Measurements from ENCODE around the gene PTGES2.
A peak's percentile ranks its signal among the peaks of the same experiment; 100 is the strongest.

DNA sequence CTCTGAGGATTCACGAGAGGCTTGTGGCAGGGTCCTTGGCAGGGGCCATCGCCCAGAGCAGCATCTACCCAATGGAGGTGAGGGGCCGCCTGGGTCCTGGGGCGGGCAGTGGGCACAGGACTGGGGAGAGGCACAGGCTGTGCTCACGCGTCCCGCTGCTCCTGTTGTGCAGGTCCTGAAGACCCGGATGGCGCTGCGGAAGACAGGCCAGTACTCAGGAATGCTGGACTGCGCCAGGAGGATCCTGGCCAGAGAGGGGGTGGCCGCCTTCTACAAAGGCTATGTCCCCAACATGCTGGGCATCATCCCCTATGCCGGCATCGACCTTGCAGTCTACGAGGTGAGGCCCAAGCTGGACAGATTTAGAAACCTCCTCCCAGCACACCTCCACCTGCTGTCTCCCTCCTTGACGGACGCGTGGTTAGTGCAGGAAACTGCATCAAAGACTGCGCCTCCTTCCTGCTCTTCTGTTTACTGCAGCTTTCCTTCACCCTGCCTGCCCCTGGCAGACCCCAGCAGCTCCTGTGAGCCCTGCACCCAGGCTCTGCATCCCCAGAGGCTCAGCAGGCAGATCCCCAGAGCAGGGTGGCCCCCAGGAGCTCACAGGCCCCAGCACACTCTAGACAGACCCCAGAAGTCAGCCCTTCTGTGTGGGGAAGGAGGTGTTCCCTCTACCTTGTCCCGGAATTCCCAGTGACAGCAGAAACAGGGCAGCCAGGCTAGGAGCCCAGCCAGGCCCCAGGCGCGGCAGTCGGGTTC lies 21.2 kb downstream of the PTGES2 start:
- TF ChIP-seq MYC (IDR thresholded peaks at IDR 0.05; ENCODE audit: low read depth, low read length) = no peak
- TF ChIP-seq MYC (CRISPR knock-in tag; IDR thresholded peaks at IDR 0.05; ENCODE audit: borderline replicate concordance, low read depth) = no peak
- no peak for TF ChIP-seq BCL6 (CRISPR knock-in tag; IDR thresholded peaks at IDR 0.05)
- TF ChIP-seq, protein P1, sequence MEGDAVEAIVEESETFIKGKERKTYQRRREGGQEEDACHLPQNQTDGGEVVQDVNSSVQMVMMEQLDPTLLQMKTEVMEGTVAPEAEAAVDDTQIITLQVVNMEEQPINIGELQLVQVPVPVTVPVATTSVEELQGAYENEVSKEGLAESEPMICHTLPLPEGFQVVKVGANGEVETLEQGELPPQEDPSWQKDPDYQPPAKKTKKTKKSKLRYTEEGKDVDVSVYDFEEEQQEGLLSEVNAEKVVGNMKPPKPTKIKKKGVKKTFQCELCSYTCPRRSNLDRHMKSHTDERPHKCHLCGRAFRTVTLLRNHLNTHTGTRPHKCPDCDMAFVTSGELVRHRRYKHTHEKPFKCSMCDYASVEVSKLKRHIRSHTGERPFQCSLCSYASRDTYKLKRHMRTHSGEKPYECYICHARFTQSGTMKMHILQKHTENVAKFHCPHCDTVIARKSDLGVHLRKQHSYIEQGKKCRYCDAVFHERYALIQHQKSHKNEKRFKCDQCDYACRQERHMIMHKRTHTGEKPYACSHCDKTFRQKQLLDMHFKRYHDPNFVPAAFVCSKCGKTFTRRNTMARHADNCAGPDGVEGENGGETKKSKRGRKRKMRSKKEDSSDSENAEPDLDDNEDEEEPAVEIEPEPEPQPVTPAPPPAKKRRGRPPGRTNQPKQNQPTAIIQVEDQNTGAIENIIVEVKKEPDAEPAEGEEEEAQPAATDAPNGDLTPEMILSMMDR (IDR thresholded peaks at IDR 0.05 in 2 of 3, conservative IDR thresholded peaks at IDR 0.05 in 1 of 3; ENCODE audit: insufficient read depth in 2 of 3, low read depth in 1 of 3, low read length in 3 of 3) = 0 out of 6 replicates have a peak, but pooled peaks of 1 of the 3 experiments have one; percentile 13
- TF ChIP-seq, protein P2, sequence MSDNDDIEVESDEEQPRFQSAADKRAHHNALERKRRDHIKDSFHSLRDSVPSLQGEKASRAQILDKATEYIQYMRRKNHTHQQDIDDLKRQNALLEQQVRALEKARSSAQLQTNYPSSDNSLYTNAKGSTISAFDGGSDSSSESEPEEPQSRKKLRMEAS (CRISPR knock-in tag; IDR thresholded peaks at IDR 0.05) = no peak
- TF ChIP-seq, protein P3, sequence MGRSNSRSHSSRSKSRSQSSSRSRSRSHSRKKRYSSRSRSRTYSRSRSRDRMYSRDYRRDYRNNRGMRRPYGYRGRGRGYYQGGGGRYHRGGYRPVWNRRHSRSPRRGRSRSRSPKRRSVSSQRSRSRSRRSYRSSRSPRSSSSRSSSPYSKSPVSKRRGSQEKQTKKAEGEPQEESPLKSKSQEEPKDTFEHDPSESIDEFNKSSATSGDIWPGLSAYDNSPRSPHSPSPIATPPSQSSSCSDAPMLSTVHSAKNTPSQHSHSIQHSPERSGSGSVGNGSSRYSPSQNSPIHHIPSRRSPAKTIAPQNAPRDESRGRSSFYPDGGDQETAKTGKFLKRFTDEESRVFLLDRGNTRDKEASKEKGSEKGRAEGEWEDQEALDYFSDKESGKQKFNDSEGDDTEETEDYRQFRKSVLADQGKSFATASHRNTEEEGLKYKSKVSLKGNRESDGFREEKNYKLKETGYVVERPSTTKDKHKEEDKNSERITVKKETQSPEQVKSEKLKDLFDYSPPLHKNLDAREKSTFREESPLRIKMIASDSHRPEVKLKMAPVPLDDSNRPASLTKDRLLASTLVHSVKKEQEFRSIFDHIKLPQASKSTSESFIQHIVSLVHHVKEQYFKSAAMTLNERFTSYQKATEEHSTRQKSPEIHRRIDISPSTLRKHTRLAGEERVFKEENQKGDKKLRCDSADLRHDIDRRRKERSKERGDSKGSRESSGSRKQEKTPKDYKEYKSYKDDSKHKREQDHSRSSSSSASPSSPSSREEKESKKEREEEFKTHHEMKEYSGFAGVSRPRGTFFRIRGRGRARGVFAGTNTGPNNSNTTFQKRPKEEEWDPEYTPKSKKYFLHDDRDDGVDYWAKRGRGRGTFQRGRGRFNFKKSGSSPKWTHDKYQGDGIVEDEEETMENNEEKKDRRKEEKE (IDR thresholded peaks at IDR 0.05; ENCODE audit: borderline replicate concordance in 1 of 2, control insufficient read depth in 1 of 2, low read depth in 2 of 2, low read length in 1 of 2) = no peak
- no peak for TF ChIP-seq SP2 (IDR thresholded peaks at IDR 0.05; ENCODE audit: extremely low read depth, low read depth, low read length, poor library complexity, severe bottlenecking)
